Breast epithelium (tissue), 3 donors: ENCODE data around the gene ISG15.

Source experiments
- CTCF ChIP-seq, 3 donors: fragments of 450-650 bp; IDR thresholded peaks; one replicate each; pipeline ENCODE4 v1.5.1; 2016 to 2017; ENCODE audit warnings: antibody characterized with exemption in 3 of 3, mild to moderate bottlenecking in 3 of 3, moderate library complexity in 3 of 3
- POLR2A ChIP-seq: fragments of 450-650 bp; IDR thresholded peaks from one replicate; pipeline ENCODE4 v1.6.1; 2016; ENCODE audit warnings: antibody characterized with exemption, mild to moderate bottlenecking, moderate library complexity
- POLR2AphosphoS5 ChIP-seq, 3 donors: sonication (generic); formaldehyde crosslinking; IDR thresholded peaks; one replicate each; pipeline ENCODE4 v1.6.1; 2017; ENCODE audit warnings: antibody characterized with exemption in 3 of 3

GRCh38 chr1:1027791-1028190 is 14.5 kb downstream of the ISG15 start:
- TF ChIP-seq CTCF (IDR thresholded peaks at IDR 0.05) (no peak), POLR2A (no peak), POLR2AphosphoS5 (IDR thresholded peaks at IDR 0.05) (no peak)
